GM12878 (cell line): ENCODE data around the gene ADAMTS4. TPM values are rescaled to one million over a fixed set of nuclear protein-coding genes. Genes with fewer than 3 reads are reported as not detected.

Source experiments
- ATAC-seq: fragments of 200-7000 bp; cut with Tn5 transposase; 3 replicates; pipeline ENCODE4 v1.9.1; 2020; ENCODE audit warnings: mild to moderate bottlenecking, moderate library complexity
- BruUV-seq: library from RNA; stranded (reverse); fragments of 400-500 nt; replicated peaks from 2 replicates; lab custom pipeline; 2021; lab: Mats Ljungman, UMichigan
- CTCF ChIA-PET: fragments of 300-600 bp; sonication (Branson Sonifier 250); formaldehyde crosslinking; extraction: SDS; loops from one replicate; lab custom pipeline; 2021; ENCODE audit warnings: inconsistent platforms; lab: Yijun Ruan, JAX
- POLR2A ChIA-PET: fragments of 350-600 bp; formaldehyde crosslinking; extraction: SDS; loops from one replicate; lab custom pipeline; 2021; ENCODE audit warnings: inconsistent platforms; lab: Charles Lee
- RAD21 ChIA-PET: fragments of 300-600 bp; sonication (Branson Sonifier 250); formaldehyde crosslinking; loops from one replicate; lab custom pipeline; 2023; ENCODE audit warnings: antibody characterized with exemption; ENCODE audit not compliant: unreplicated experiment; lab: Charles Lee
- SMC1A ChIA-PET: fragments of 300-600 bp; sonication (Branson Sonifier 250); formaldehyde crosslinking; loops from one replicate; lab custom pipeline; 2023; ENCODE audit not compliant: unreplicated experiment, uncharacterized antibody; lab: Charles Lee
- DNase-seq: peaks from one replicate; pipeline ENCODE4 v3.0.0-alpha.2; 2011; ENCODE audit warnings: low read depth, low spot score
- FAIRE-seq: peaks from 3 replicates; lab custom pipeline; 2011; peaks lifted over from hg19 to GRCh38; lab: Jason Lieb, UNC
- H2AFZ ChIP-seq: 2 replicates; pipeline ENCODE4 v1.6.0; 2011; ENCODE audit warnings: low read depth, low read length, control low read depth; ENCODE audit not compliant: control insufficient read depth
- H3K27ac ChIP-seq: 2 replicates; pipeline ENCODE4 v1.5.1; 2011; ENCODE audit warnings: control low read depth; ENCODE audit not compliant: control insufficient read depth, insufficient read depth
- H3K27me3 ChIP-seq, 2 experiments: replicated peaks in 1 of 2; 2 replicates each; pipeline versions ENCODE4 v1.6.0 to v1.6.1; 2011; ENCODE audit warnings: low read length in 1 of 2; ENCODE audit not compliant: control insufficient read depth in 2 of 2, insufficient read depth in 2 of 2
- H3K36me3 ChIP-seq, 2 experiments: 2 replicates each; pipeline ENCODE4 v1.5.1; 2011; ENCODE audit warnings: low read length in 1 of 2; ENCODE audit not compliant: control insufficient read depth in 2 of 2, insufficient read depth in 2 of 2
- H3K4me1 ChIP-seq: 2 replicates; pipeline ENCODE4 v1.6.1; 2011; ENCODE audit warnings: mild to moderate bottlenecking, low read length, moderate library complexity, mixed read lengths; ENCODE audit not compliant: control insufficient read depth, insufficient read depth
- H3K4me2 ChIP-seq: 2 replicates; pipeline ENCODE4 v1.6.0; 2011; ENCODE audit warnings: control low read depth; ENCODE audit not compliant: control insufficient read depth, insufficient read depth
- H3K4me3 ChIP-seq: fragments of 200-600 bp; sonication (generic); 2 replicates; pipeline ENCODE4 v1.5.1; 2016
- H3K79me2 ChIP-seq: 2 replicates; pipeline ENCODE4 v1.6.0; 2011; ENCODE audit warnings: low read length; ENCODE audit not compliant: control insufficient read depth, insufficient read depth
- H3K9ac ChIP-seq: 2 replicates; pipeline ENCODE4 v1.8.0; 2011; ENCODE audit warnings: low read length, control low read depth, mixed read lengths; ENCODE audit not compliant: control insufficient read depth, insufficient read depth
- H3K9me3 ChIP-seq: replicated peaks from 3 replicates; pipeline ENCODE4 v1.5.1; 2011; ENCODE audit warnings: mild to moderate bottlenecking, low read length; ENCODE audit not compliant: control insufficient read depth, insufficient read depth
- H4K20me1 ChIP-seq: 2 replicates; pipeline ENCODE4 v1.6.0; 2011; ENCODE audit not compliant: control insufficient read depth, insufficient read depth
- CBFB ChIP-seq: IDR thresholded peaks from 2 replicates; pipeline ENCODE4 v1.6.1; 2016; ENCODE audit warnings: antibody characterized with exemption, low read depth
- ESRRA ChIP-seq: IDR thresholded peaks from 2 replicates; pipeline ENCODE4 v1.6.1; 2012; ENCODE audit warnings: mild to moderate bottlenecking, low read length, improper control_type of control experiment
- GATAD2B ChIP-seq: fragments of 450-650 bp; conservative IDR thresholded peaks from 2 replicates; pipeline ENCODE4 v1.6.1; 2017; ENCODE audit warnings: low read depth, mild to moderate bottlenecking, moderate library complexity
- MEF2A ChIP-seq: IDR thresholded peaks from 2 replicates; pipeline ENCODE4 v1.6.1; 2011; ENCODE audit warnings: low read depth, mild to moderate bottlenecking, low read length, moderate library complexity; ENCODE audit not compliant: insufficient read depth
- NR2C2 ChIP-seq: IDR thresholded peaks from 2 replicates; pipeline ENCODE4 v1.6.1; 2011; ENCODE audit warnings: borderline replicate concordance, low read depth; ENCODE audit not compliant: control insufficient read depth, insufficient read length
- NR2F1 ChIP-seq: fragments of 450-650 bp; conservative IDR thresholded peaks from 2 replicates; pipeline ENCODE4 v1.6.1; 2017; ENCODE audit warnings: mild to moderate bottlenecking
- SMAD5 ChIP-seq: IDR thresholded peaks from 2 replicates; pipeline ENCODE4 v1.6.1; 2016; ENCODE audit warnings: antibody characterized with exemption, low read depth
- SMARCA5 ChIP-seq: fragments of 450-650 bp; IDR thresholded peaks from 2 replicates; pipeline ENCODE4 v1.6.1; 2017; ENCODE audit warnings: mild to moderate bottlenecking
- SREBF2 ChIP-seq: IDR thresholded peaks from 2 replicates; pipeline ENCODE4 v1.6.1; 2012; ENCODE audit warnings: mild to moderate bottlenecking, low read length
- SRF ChIP-seq, 2 experiments: IDR thresholded peaks; 2 replicates each; pipeline ENCODE4 v1.6.1; 2011; ENCODE audit warnings: low read depth in 2 of 2, low read length in 2 of 2, mild to moderate bottlenecking in 1 of 2, moderate library complexity in 1 of 2
- WRNIP1 ChIP-seq: IDR thresholded peaks from 2 replicates; pipeline ENCODE4 v1.6.1; 2011; ENCODE audit warnings: low read depth, low read length, improper control_type of control experiment, borderline replicate concordance
- YY1 ChIP-seq: IDR thresholded peaks from 2 replicates; pipeline ENCODE4 v1.6.1; 2011; ENCODE audit warnings: low read depth, mild to moderate bottlenecking, low read length
- ZBTB33 ChIP-seq: fragments of 450-650 bp; IDR thresholded peaks from 2 replicates; pipeline ENCODE4 v1.6.1; 2017; ENCODE audit warnings: mild to moderate bottlenecking
- ZNF217 ChIP-seq: fragments of 450-650 bp; IDR thresholded peaks from 2 replicates; pipeline ENCODE4 v1.6.1; 2017; ENCODE audit warnings: antibody characterized with exemption, mild to moderate bottlenecking
- ZNF622 ChIP-seq: fragments of 450-650 bp; IDR thresholded peaks from 2 replicates; pipeline ENCODE4 v1.6.1; 2017; ENCODE audit warnings: mild to moderate bottlenecking, inconsistent platforms
- ZSCAN29 ChIP-seq: fragments of 450-650 bp; IDR thresholded peaks from 2 replicates; pipeline ENCODE4 v1.6.1; 2017; ENCODE audit warnings: mild to moderate bottlenecking, moderate library complexity
- ZZZ3 ChIP-seq: IDR thresholded peaks from 2 replicates; pipeline ENCODE4 v1.6.1; 2011; ENCODE audit warnings: low read depth; ENCODE audit not compliant: control insufficient read depth, insufficient read length
- WGBS: methylation state at CpG from one replicate; pipeline ENCODE4 v1.1.6; 2016; ENCODE audit warnings: low lambda C conversion rate; ENCODE audit not compliant: insufficient replicate concordance, insufficient coverage; ENCODE audit errors: missing lambda C conversion rate; 5-methylcytosine and 5-hydroxymethylcytosine counted together
- in situ Hi-C: fragments of 300-500 bp; cut with MboI; formaldehyde crosslinking; loops from 9 replicates; pipeline ENCODE4 v1.14.3; 2018; ENCODE audit warnings: mixed read lengths
- intact Hi-C: fragments of 100-400 bp; cut with micrococcal nuclease; formaldehyde crosslinking; loops from one replicate; pipeline ENCODE4 v1.14.2; 2022; ENCODE audit not compliant: unreplicated experiment
- polyA plus RNA-seq, 11 experiments: library from polyadenylated mRNA; depleted of rRNA in 4 of 11; unstranded in 6 of 11; stranded (reverse) in 5 of 11; fragments of >200 nt; fragmentation: Nextera tagmentation in 4 of 11; fragmentation: Illumina TruSeq in 1 of 11; extraction: Ambion mirVana in 4 of 11; extraction: Trizol in 1 of 11; gene quantifications; 1 replicate in 1 of 11; 2 replicates in 10 of 11; pipeline versions ENCODE4 v1.2.1 to v1.2.3, GENCODE V29; 2011 to 2016; ENCODE audit warnings: inconsistent platforms in 2 of 11, missing spikeins in 2 of 11, low read depth in 1 of 11
- total RNA-seq, 4 experiments: library from RNA; depleted of rRNA in 3 of 4; stranded (reverse); fragments of >200 nt in 3 of 4; fragmentation: Illumina TruSeq in 1 of 4; extraction: Trizol in 1 of 4; gene quantifications; 2 replicates each; pipeline versions ENCODE4 v1.2.1 to v1.2.3, GENCODE V29; 2013 to 2021
- TF ChIP-seq, protein P1 (sequence below): fragments of 450-650 bp; IDR thresholded peaks from 2 replicates; pipeline ENCODE4 v1.6.1; 2017; ENCODE audit warnings: borderline replicate concordance

ADAMTS4 gene
- total and polyA plus RNA-seq, 10 of the 15 experiments (the other 5 are each of a cell fraction or from before 2014, with no cell fraction given): 0.01 to 0.13 (median 0.05) TPM; not detected in 2

DNA sequence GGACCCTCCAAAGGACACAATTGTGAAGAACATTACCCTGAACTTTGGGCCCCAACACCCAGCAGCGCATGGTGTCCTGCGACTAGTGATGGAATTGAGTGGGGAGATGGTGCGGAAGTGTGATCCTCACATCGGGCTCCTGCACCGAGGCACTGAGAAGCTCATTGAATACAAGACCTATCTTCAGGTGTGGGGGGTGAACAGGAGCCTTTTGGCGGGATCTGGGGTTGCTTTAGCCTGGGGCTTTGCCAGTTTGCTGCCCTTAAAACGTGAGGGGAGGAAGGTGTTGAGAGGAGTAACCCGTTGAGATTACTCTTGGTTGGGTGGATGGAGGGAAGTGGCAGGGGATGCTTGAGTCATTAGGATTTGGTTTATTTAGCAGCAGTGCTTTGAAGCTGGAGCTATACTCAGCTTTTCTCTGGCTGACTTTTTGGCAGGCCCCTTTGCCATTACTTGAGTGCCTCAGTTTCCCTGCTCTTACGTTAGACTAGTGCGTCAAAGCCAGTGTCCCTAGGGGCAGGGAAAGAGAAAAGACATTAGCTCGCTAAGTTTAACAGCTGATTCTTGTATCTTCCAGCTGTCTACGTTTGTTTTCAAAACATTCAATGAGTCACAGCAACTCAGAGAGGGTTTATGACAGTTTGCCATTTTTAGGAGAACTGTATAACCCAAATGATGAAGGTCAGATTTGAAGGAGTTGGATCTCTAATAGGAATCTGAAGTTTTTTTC lies 7.7 kb upstream of the ADAMTS4 start (continued):
- TF ChIP-seq ZBTB33: no peak
- TF ChIP-seq WRNIP1: no peak
- TF ChIP-seq CBFB: no peak

DNA sequence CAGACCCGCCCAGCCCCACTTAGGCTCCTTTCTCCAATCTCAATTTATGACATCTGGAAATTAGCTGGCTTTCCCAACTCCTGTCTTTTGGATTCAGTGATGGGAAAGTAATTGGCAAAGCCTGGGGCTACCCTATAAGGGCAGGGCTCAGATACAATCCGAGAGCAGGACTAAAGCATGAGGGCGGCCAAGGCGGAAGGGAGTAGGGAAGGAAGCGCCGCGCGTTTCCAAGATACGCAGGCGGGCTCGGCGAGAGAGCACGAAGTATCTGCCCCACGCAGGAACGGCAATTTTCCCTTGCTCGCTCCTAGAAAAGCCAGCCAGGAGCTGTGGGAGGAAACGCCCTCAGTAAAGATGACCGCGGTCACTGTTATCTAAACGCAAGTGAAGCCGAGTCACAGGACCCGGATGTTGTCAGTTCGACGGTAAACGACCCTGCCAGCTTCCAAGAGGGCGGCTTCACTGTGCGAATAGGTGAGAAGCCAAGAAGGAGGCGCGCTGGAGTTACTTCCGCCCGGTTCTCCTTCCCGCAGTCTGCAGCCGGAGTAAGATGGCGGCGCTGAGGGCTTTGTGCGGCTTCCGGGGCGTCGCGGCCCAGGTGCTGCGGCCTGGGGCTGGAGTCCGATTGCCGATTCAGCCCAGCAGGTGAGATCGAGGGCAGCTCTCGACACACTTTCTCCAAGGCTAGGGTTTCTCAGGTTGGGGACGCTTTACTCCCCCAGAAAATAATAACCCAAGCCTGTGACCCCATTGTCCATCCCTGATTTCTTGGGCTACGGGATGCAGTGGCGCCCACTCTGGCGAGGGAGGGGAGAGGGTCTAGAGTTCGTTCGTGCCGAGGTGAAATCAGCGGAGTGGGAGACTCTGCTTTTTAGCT lies 3.2 kb upstream of the ADAMTS4 start, which contains the start of gene NDUFS2:
Gene NDUFS2, plus strand, starts transcription at position 532 of the 877 bp plus-strand sequence. Its CDS starts 19 bp downstream, at position 551.
- DNase-seq: peak; percentile 94
- peak; percentile 99 for FAIRE-seq
- ChIA-PET POLR2A (interaction anchor here (0.5 to 3.0 kb wide), 17 partner anchors 8 to 192 kb away, joined by 3 to 24 read pairs (median 5); partner anchors contain the start of genes B4GALT3, CFAP126, FCER1G and PPOX), RAD21 (interaction anchor here (0.8 to 6.6 kb wide), 10 partner anchors 11 to 181 kb away, joined by 3 to 72 read pairs (median 6); partner anchors contain the start of genes CFAP126, PPOX and TOMM40L), SMC1A (interaction anchor here (0.6 to 8.1 kb wide), 21 partner anchors 9 to 189 kb away, joined by 3 to 66 read pairs (median 4); partner anchors contain the start of genes CFAP126, PPOX, SDHC and TOMM40L), CTCF (interaction anchor here (0.7 to 13.6 kb wide), 17 partner anchors 9 to 226 kb away, joined by 3 to 385 read pairs (median 6); partner anchors contain the start of genes APOA2, FCER1G, PPOX and TOMM40L)
- peak within 1 kb of the TSS; percentile 94 for H3K9ac ChIP-seq
- H3K4me1 ChIP-seq: peaks cover 21% of the 10 kb centered on the region
- in situ Hi-C loops (no loop called here), intact Hi-C loops (loop anchor here (2.0 kb wide), 1 partner anchor 23 kb away; no protein-coding TSS in a partner anchor)
- H3K27ac ChIP-seq: peak within 1 kb of the TSS; percentile 86
- H3K9me3 ChIP-seq: no peaks in the 10 kb centered on the region
- ATAC-seq: peak; percentile 99
- peaks cover 0 to 8% of the 10 kb centered on the region in 2 experiments; a peak in 1 of 4 replicates for H3K36me3 ChIP-seq
- no peaks in the 10 kb centered on the region for H3K27me3 ChIP-seq
- no peaks in the 10 kb centered on the region for H4K20me1 ChIP-seq
- H3K4me3 ChIP-seq: peak within 1 kb of the TSS; percentile 95
- 7% methylated on average over 53 of the region's 53 CpGs for WGBS
- BruUV-seq: no TSS peak
- peak within 1 kb of the TSS; percentile 96 for H3K4me2 ChIP-seq
- peaks cover 20% of the 10 kb centered on the region for H3K79me2 ChIP-seq
- peak within 1 kb of the TSS; percentile 99 for H2AFZ ChIP-seq
- TF ChIP-seq, protein P1, sequence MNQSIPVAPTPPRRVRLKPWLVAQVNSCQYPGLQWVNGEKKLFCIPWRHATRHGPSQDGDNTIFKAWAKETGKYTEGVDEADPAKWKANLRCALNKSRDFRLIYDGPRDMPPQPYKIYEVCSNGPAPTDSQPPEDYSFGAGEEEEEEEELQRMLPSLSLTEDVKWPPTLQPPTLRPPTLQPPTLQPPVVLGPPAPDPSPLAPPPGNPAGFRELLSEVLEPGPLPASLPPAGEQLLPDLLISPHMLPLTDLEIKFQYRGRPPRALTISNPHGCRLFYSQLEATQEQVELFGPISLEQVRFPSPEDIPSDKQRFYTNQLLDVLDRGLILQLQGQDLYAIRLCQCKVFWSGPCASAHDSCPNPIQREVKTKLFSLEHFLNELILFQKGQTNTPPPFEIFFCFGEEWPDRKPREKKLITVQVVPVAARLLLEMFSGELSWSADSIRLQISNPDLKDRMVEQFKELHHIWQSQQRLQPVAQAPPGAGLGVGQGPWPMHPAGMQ: no peak
- TF ChIP-seq SMAD5 (peak; percentile 91), MEF2A (no peak), NR2C2 (no peak), SMARCA5 (0 out of 2 replicates have a peak, but pooled peaks have one; percentile 52), GATAD2B (0 out of 2 replicates have a peak, but pooled peaks have one; percentile 62), SREBF2 (no peak), YY1 (peak; percentile 100), ZNF622 (no peak), NR2F1 (peak; percentile 68; the same call in 1 of the 2 replicates), SRF (IDR thresholded peaks at IDR 0.05; ENCODE audit: low read depth in 2 of 2, low read length in 2 of 2) (0 out of 4 replicates have a peak, but pooled peaks of 1 of the 2 experiments have one; percentile 60), ZZZ3 (no peak), ZNF217 (no peak), ZSCAN29 (no peak), ESRRA (no peak)
